ENCODE data around the gene SUB1. TPM values are rescaled to one million over a fixed set of nuclear protein-coding genes. Genes with fewer than 3 reads are reported as not detected.
A peak's percentile ranks its signal among the peaks of the same experiment; 100 is the strongest.
"Not testable (repeated sequence)": the region's sequence is repeated elsewhere in the genome, so short reads cannot be mapped to it uniquely, and the experiment has no call there.

The SUB1 gene
- polyA plus RNA-seq, 1 donor = 257 TPM

DNA sequence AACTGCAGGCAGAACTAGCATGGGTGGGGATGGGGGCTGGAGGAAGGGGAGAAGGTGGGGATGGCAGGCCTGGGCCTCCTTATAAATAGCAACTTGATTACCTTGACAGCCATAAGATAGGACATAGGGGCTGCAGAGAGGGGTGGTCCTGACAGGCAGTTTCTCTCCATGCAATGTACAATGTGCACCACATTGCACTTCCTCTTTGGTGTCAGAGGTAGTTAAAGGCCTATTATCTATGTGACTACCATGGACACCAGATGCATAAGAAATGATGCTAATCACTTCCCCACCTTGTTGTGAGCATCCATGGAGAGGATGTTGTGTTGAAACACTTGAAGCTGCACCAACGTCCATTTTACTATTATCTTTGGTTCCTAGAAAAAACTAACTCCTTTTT, 20.2 kb upstream of the SUB1 start:
- no peak for DNase-seq (ENCODE audit: low read depth)

DNA sequence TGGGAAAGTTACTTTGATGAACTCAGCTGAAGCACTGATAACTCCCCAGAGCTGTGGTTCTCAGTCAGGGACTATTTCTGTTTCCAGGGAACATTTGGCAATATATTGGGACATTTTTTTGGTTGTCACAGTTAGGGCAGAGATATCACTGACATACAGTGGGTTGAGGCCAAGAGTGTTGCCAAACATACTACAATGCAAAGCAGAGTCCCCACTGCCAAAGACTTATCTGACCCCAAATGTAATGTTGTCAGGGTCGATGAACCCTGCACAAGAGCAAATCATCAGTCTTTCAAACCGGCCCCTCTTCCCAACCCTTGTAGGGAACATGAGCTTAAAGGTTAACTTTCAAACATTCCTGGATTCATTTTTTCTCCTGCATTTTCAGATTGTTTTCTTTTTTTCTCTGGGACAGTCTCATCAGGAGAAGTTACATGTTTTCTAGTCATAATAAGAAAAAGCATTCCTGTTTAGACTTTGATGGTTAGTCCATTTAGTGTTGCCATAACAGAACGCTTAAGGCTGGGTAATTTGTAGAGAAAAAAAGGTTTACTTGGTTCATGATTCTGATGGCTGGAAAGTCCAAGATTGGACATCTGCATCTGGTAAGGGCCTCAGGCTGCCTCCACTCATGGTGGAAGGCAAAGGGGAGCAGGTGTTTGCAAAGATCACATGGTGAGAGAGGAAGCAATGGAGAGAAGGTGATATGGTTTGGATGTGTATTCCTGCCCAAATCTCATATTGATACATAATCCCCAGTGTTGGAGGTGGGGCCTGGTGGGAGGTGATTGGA, 18.8 kb upstream of the SUB1 start:
- DNase-seq (ENCODE audit: low read depth) = no peak

GRCh38 chr5:32571128-32571527, 14.2 kb upstream of the SUB1 start:
- DNase-seq (ENCODE audit: low read depth) = no peak

- no peak for DNase-seq (ENCODE audit: low read depth)
Measured at GRCh38 chr5:32572778-32573480, 12.4 kb upstream of the SUB1 start.

DNA sequence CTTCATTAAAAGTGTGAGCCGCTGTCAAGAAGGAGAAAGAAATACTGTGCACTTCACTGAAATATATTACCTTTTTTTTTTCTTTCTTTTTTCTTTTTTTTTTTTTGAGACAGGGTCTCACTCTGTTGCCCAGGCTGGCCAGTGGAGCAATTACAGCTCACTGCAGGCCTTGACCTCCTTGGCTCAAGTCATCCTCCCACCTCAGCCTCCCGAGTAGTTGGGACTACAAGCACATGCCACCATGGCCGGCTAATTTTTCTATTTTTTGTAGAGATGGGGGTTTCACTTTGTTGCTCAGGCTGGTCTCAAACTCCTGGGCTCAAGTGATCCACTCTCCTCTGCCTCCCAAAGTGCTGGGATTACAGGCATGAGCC, 11.9 kb upstream of the SUB1 start:
- not testable (repeated sequence) for DNase-seq (ENCODE audit: low read depth)

- no peak for DNase-seq (ENCODE audit: low read depth)
Measured at GRCh38 chr5:32574540-32575175, 10.7 kb upstream of the SUB1 start.

DNA sequence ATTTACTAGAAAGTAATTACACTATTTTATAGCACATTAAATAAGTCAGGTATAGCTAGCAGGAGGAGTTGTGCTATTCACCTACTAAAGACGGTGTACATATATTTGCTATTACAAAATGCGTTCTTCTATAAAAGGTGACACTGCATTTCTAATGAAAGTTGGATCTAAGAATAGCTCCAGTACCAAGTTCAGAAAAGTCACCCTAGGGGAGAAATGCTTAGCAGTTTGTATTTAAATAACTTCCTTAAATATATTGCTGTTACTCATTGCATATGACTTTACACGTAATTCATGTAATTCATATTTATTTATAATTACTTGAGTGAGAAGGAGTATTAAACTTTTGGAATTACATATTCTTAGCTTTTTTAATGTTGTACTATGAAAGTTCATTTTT, 7.0 kb upstream of the SUB1 start:
- no peak for DNase-seq (ENCODE audit: low read depth)

GRCh38 chr5:32578764-32579163, 6.6 kb upstream of the SUB1 start:
- no peak for DNase-seq (ENCODE audit: low read depth)

- no peak for DNase-seq (ENCODE audit: low read depth)
Measured at GRCh38 chr5:32581010-32581785, 4.2 kb upstream of the SUB1 start.

DNA sequence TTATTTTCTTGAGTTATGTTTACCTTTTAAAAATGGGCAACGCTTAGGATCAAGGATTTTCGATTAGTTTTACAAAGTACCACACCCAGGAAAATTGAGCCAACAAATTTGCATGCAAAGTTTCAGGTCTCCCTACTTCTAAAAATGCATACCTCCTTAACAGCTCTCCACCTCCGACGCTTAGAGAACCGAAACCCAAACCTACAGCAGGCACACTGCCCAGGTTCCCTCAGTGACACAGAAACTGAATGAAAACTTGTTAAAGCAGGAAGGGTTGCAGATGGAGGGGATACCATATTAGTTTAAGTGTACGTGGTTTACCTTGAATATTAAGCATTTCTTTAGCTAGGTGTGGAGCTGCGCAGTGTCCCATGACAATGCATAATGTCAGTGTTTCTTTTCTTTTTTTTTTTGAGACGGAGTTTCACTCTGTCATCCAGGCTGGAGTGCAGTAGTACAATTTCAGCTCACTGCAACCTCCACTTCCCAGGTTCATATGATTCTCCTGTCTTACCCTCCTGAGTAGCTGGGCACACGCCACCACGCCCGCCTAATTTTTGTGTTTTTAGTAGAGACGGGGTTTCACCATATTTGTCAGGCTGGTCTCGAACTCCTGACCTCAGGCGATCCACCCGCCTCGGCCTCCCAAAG, 1.6 kb upstream of the SUB1 start:
- DNase-seq (ENCODE audit: low read depth) = no peak

DNA sequence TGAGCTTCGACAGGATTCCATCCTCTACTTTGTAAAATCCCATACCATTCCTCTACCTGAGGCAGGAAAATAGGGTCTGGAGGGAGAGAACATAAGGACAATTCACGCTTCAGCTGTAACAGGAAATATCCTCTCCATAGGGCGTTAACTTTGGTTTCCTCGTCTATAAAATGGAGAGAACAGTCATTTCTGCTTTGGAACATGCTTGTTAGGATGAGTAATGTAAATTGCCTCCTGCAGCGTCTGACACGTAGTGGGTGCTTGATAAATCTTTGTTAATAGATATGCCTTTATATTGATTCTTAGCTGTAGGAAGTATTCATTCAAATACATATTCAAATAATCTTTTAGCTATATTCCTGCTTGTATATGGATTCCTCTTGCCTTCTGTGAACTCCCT, 711 bp upstream of the SUB1 start:
- DNase-seq (ENCODE audit: low read depth) = no peak

DNA sequence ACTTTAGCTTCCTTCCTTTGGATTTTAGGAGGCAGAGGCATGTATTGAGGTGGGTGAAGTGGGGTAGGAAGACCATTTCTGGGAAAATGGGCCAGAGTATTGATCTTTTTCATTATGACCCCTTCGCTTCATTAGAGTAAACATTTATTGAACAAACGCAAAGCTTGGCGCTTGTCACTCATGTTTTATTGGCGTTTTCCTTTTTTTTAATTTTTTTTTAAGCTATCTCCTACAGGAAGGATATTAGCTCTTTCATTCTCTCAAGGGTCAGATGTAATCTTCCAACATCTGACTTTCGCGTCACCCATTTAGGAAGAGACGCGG, 273 bp upstream of the SUB1 start:
- no peak for DNase-seq (ENCODE audit: low read depth)

DNA sequence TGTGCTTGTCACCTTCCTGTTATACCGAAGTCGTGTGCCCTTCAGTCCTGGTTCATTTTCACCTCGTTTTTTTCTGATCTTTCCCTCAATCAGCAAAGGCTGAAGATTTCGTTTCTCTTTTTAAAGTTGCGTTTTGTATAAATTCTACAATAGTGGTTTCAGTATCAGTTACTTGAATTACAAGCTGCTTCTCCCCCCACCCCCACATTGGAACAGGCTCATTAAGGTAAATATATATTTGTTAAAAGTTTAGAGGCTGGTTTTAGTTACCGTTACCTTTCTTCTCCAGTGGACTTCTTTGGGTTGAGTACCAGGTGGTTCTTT, 881 bp downstream of the SUB1 start:
- no peak for DNase-seq (ENCODE audit: low read depth)

- no peak for DNase-seq (ENCODE audit: low read depth)
Measured at GRCh38 chr5:32587067-32587551, 1.8 kb downstream of the SUB1 start.

GRCh38 chr5:32589416-32589815, 4.1 kb downstream of the SUB1 start:
- DNase-seq (ENCODE audit: low read depth) = no peak

DNA sequence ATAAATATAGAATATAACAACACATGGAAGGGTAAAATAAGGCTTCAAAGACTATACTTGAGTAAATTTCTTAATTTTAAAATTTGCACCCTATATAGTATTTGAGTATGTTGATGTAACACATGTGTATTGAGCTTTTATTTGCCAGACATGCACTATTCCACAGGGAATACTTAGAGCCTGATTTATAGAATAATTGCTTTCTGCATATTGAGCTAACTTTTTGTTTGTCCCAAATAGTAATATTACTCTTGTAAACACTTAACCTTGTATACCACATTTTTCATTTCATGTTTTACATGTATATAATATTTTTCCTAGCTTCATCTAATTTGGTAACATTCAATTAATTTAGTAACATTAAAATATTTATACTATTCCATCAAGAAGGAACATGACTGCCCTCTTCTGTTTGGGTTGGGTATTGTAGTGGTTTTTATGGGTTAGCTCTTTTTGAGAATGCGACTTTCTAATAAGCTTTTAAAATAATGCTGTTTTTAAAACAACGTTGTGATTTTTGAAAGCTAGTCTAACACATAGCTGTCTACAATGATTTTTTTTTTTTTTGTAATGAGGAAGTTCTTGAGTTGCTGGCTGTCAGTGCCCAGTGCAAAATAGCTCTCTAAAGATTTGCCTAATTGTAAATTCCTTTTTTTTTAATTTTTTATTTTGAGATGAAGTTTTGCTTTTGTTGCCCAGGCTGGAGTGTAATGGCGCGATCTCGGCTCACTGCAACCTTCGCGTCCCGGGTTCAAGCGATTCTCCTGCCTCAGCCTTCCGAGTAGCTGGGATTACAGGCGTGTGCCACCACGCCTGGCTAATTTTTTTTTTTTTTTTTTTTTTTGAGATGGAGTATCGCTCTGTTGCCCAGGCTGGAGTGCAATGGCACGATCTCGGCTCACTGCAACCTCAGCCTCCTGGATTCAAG, 4.8 kb downstream of the SUB1 start:
- peak; percentile 47 for DNase-seq (ENCODE audit: low read depth)

GRCh38 chr5:32595118-32595517, 9.8 kb downstream of the SUB1 start:
- no peak for DNase-seq (ENCODE audit: low read depth)

GRCh38 chr5:32597041-32597629, 11.8 kb downstream of the SUB1 start:
- DNase-seq (ENCODE audit: low read depth) = no peak

GRCh38 chr5:32598260-32598937, 13.0 kb downstream of the SUB1 start:
- DNase-seq (ENCODE audit: low read depth) = no peak
